Vagina (tissue), 2 donors: Measurements from ENCODE around the gene CASP4.

Experiments used
- CTCF ChIP-seq, 3 experiments: fragments of 450-650 bp in 2 of 3; fragments of 200-600 bp in 1 of 3; sonication (generic) in 1 of 3; IDR thresholded peaks; one replicate each; pipeline ENCODE4 v1.5.1; 2017 to 2019; ENCODE audit warnings: antibody characterized with exemption in 3 of 3, mild to moderate bottlenecking in 2 of 3, moderate library complexity in 2 of 3
- POLR2A ChIP-seq, 2 donors: fragments of 450-650 bp; IDR thresholded peaks; one replicate each; pipeline ENCODE4 v1.6.1; 2017; ENCODE audit warnings: antibody characterized with exemption in 2 of 2, mild to moderate bottlenecking in 2 of 2, moderate library complexity in 2 of 2

- TF ChIP-seq CTCF (IDR thresholded peaks at IDR 0.05) (no peak), POLR2A (IDR thresholded peaks at IDR 0.05) (no peak)
Observed at GRCh38 chr11:104999721-105000120, 31.3 kb upstream of the CASP4 start.
